Liver (tissue), 9 donors: ENCODE results near the gene ENAM. TPM values are rescaled to one million over a fixed set of nuclear protein-coding genes. Genes with fewer than 3 reads are reported as not detected.
"Not testable (repeated sequence)": the region's sequence is repeated elsewhere in the genome, so short reads cannot be mapped to it uniquely, and the experiment has no call there.

Experiments used
- DNase-seq: peaks from one replicate; pipeline ENCODE4 v3.0.0-alpha.2; 2017; ENCODE audit warnings: low spot score
- H3K27ac ChIP-seq, 2 donors: one replicate each; pipeline ENCODE4 v1.7.0; 2013; ENCODE audit warnings: inconsistent platforms in 2 of 2, low read length in 2 of 2, control low read depth in 1 of 2, low read depth in 1 of 2, mild to moderate bottlenecking in 1 of 2
- H3K27me3 ChIP-seq, 4 donors: one replicate each; pipeline versions ENCODE4 v1.6.1 to v1.7.0; 2013; ENCODE audit warnings: low read length in 3 of 4, inconsistent platforms in 1 of 4, mild to moderate bottlenecking in 1 of 4, moderate library complexity in 1 of 4; ENCODE audit not compliant: control insufficient read depth in 4 of 4, insufficient read depth in 4 of 4
- H3K36me3 ChIP-seq, 4 donors: one replicate each; pipeline versions ENCODE4 v1.6.1 to v1.7.0; 2013; ENCODE audit warnings: low read length in 3 of 4, mild to moderate bottlenecking in 3 of 4, low read depth in 1 of 4, moderate library complexity in 1 of 4; ENCODE audit not compliant: control insufficient read depth in 4 of 4, insufficient read depth in 3 of 4
- H3K4me1 ChIP-seq, 4 donors: one replicate each; pipeline versions ENCODE4 v1.6.1 to v1.7.0; 2013; ENCODE audit warnings: low read length in 3 of 4, mild to moderate bottlenecking in 3 of 4, moderate library complexity in 1 of 4; ENCODE audit not compliant: control insufficient read depth in 4 of 4, insufficient read depth in 4 of 4
- H3K4me3 ChIP-seq, 3 donors: one replicate each; pipeline versions ENCODE4 v1.6.1 to v1.7.0; 2013; ENCODE audit warnings: low read length in 3 of 3, control low read depth in 1 of 3, low read depth in 1 of 3, mild to moderate bottlenecking in 1 of 3
- H3K9ac ChIP-seq, 2 donors: one replicate each; pipeline ENCODE4 v1.7.0; 2013; ENCODE audit warnings: low read length in 2 of 2, mild to moderate bottlenecking in 2 of 2, moderate library complexity in 2 of 2, control low read depth in 1 of 2, low read depth in 1 of 2
- H3K9me3 ChIP-seq, 4 donors: one replicate each; pipeline versions ENCODE4 v1.6.1 to v1.7.0; 2013; ENCODE audit warnings: low read length in 3 of 4; ENCODE audit not compliant: control insufficient read depth in 4 of 4
- CTCF ChIP-seq: fragments of 150-350 bp; IDR thresholded peaks from 2 replicates; pipeline ENCODE4 v1.5.1; 2017; ENCODE audit warnings: improper control_type of control experiment, low read depth, low read length; ENCODE audit not compliant: missing input control
- EGR1 ChIP-seq, 2 donors: IDR thresholded peaks; 2 replicates each; pipeline ENCODE4 v1.6.1; 2016 to 2018; ENCODE audit warnings: antibody characterized with exemption in 2 of 2, low read depth in 2 of 2
- FOXA1 ChIP-seq: IDR thresholded peaks from 2 replicates; pipeline ENCODE4 v1.6.1; 2016; ENCODE audit warnings: antibody characterized with exemption
- HNF4A ChIP-seq, 2 donors: conservative IDR thresholded peaks; 2 replicates each; pipeline ENCODE4 v1.6.1; 2016; ENCODE audit warnings: antibody characterized with exemption in 2 of 2, mild to moderate bottlenecking in 2 of 2
- JUND ChIP-seq, 2 donors: IDR thresholded peaks; 2 replicates each; pipeline ENCODE4 v1.6.1; 2016; ENCODE audit warnings: antibody characterized with exemption in 2 of 2
- MAX ChIP-seq: IDR thresholded peaks from 2 replicates; pipeline ENCODE4 v1.6.1; 2016; ENCODE audit warnings: antibody characterized with exemption
- RAD21 ChIP-seq, 2 donors: IDR thresholded peaks; 2 replicates each; pipeline ENCODE4 v1.6.1; 2016; ENCODE audit warnings: antibody characterized with exemption in 2 of 2, mild to moderate bottlenecking in 2 of 2
- RXRA ChIP-seq, 2 donors: IDR thresholded peaks; 2 replicates each; pipeline ENCODE4 v1.6.1; 2017 to 2018; ENCODE audit warnings: antibody characterized with exemption in 2 of 2, mild to moderate bottlenecking in 1 of 2
- SP1 ChIP-seq: IDR thresholded peaks from 2 replicates; pipeline ENCODE4 v1.6.1; 2018; ENCODE audit warnings: antibody characterized with exemption, mild to moderate bottlenecking
- TAF1 ChIP-seq: conservative IDR thresholded peaks from 2 replicates; pipeline ENCODE4 v1.6.1; 2016; ENCODE audit warnings: antibody characterized with exemption, mild to moderate bottlenecking
- YY1 ChIP-seq: IDR thresholded peaks from 2 replicates; pipeline ENCODE4 v1.6.1; 2016; ENCODE audit warnings: antibody characterized with exemption, mild to moderate bottlenecking
- WGBS: extraction: QIAGEN DNeasy Blood & Tissue Kit; methylation state at CpG from one replicate; pipeline ENCODE4 v1.1.7; 2013; 5-methylcytosine and 5-hydroxymethylcytosine counted together
- polyA plus RNA-seq, 2 donors: library from polyadenylated mRNA; stranded (reverse) in 1 of 2; unstranded in 1 of 2; fragments of 200-250 nt in 1 of 2; fragments of >200 nt in 1 of 2; fragmentation: Nextera tagmentation in 1 of 2; extraction: Ambion mirVana in 1 of 2; gene quantifications; one replicate each; pipeline versions ENCODE4 v1.2.1 to v1.2.3, GENCODE V29; 2013 to 2015
- total RNA-seq, 2 donors: library from RNA; depleted of rRNA; stranded (reverse); fragments of >200 nt; gene quantifications; one replicate each; pipeline ENCODE4 v1.2.3, GENCODE V29; 2014
- donor health status: healthy.
- donor health status: healthy.
- donor health status: healthy.
- donor health status: healthy.
- donor health status: healthy.

Gene ENAM
- total and polyA plus RNA-seq, 4 donors = 0.25 to 0.50 (median 0.28) TPM

- Histone ChIP-seq H3K4me1 (no peaks in the 10 kb centered on the region), H3K27ac (no peak overlapping the region), H3K9me3 (no peaks in the 10 kb centered on the region), H3K4me3 (no peak overlapping the region), H3K9ac (no peak overlapping the region), H3K36me3 (no peaks in the 10 kb centered on the region), H3K27me3 (no peaks in the 10 kb centered on the region)
- TF ChIP-seq EGR1 (IDR thresholded peaks at IDR 0.05; ENCODE audit: low read depth in 2 of 2) = no peak
- DNase-seq = no peak
Measured at GRCh38 chr4:70680934-70681333, 52.4 kb downstream of the ENAM start.

GRCh38 chr4:70681704-70682103, 53.2 kb downstream of the ENAM start:
- Histone ChIP-seq H3K4me3 (no peak overlapping the region), H3K4me1 (no peaks in the 10 kb centered on the region), H3K9me3 (no peaks in the 10 kb centered on the region), H3K9ac (peak overlapping the region in 1 of 2 donors; percentile 22), H3K27me3 (no peaks in the 10 kb centered on the region), H3K27ac (no peak overlapping the region), H3K36me3 (no peaks in the 10 kb centered on the region)
- no peak for DNase-seq
- TF ChIP-seq YY1 (no peak), RAD21 (IDR thresholded peaks at IDR 0.05) (no peak), MAX (no peak), JUND (IDR thresholded peaks at IDR 0.05) (no peak), EGR1 (IDR thresholded peaks at IDR 0.05; ENCODE audit: low read depth in 2 of 2) (no peak), CTCF (no peak), TAF1 (no peak), FOXA1 (no peak)

GRCh38 chr4:70682142-70682541, 53.6 kb downstream of the ENAM start:
- not testable (repeated sequence) for H3K4me1 ChIP-seq, DNase-seq, H3K9ac ChIP-seq, H3K27me3 ChIP-seq, H3K27ac ChIP-seq, H3K9me3 ChIP-seq, H3K36me3 ChIP-seq, H3K4me3 ChIP-seq
- WGBS = 89% methylated on average over 3 of the region's 3 CpGs

GRCh38 chr4:70687392-70687791, 58.8 kb downstream of the ENAM start:
- WGBS = 62% methylated on average over 13 of the region's 13 CpGs
- Histone ChIP-seq H3K4me1 (peaks cover 0 to 33% (median 25%) of the 10 kb centered on the region in 4 donors), H3K27ac (peak overlapping the region; percentile 89 to 93), H3K9ac (peak overlapping the region; percentile 77 to 90), H3K4me3 (peak overlapping the region; percentile 65 to 97 (median 96)), H3K27me3 (no peaks in the 10 kb centered on the region), H3K9me3 (no peaks in the 10 kb centered on the region), H3K36me3 (no peaks in the 10 kb centered on the region)
- DNase-seq = no peak
- TF ChIP-seq YY1 (no peak), RXRA (IDR thresholded peaks at IDR 0.05) (no peak), TAF1 (no peak), SP1 (no peak), HNF4A (conservative IDR thresholded peaks at IDR 0.05) (no peak)
